Fibroblast of lung (primary cell): ENCODE measurements around the gene SLC35F3.

ENCODE experiments used
- CTCF ChIP-seq, 2 donors: IDR thresholded peaks in 1 of 2; conservative IDR thresholded peaks in 1 of 2; 1 replicate in 1 of 2; 2 replicates in 1 of 2; pipeline ENCODE4 v1.5.1; 2011 to 2012; ENCODE audit warnings: low read length in 2 of 2, control low read depth in 1 of 2, inconsistent platforms in 1 of 2, low read depth in 1 of 2, mild to moderate bottlenecking in 1 of 2
- EZH2 ChIP-seq: IDR thresholded peaks from 2 replicates; pipeline ENCODE4 v1.5.1; 2012; ENCODE audit warnings: low read length, control low read depth, mild to moderate bottlenecking; ENCODE audit errors: missing control alignments

- TF ChIP-seq CTCF (conservative IDR thresholded peaks at IDR 0.05 in 1 of 2, IDR thresholded peaks at IDR 0.05 in 1 of 2; ENCODE audit: low read depth in 1 of 2, low read length in 2 of 2) (no peak), EZH2 (no peak)
These were observed 235.5 kb downstream of the SLC35F3 start for GRCh38 chr1:234139966-234140365.
